Hepatocyte (in vitro differentiated cells): ENCODE measurements around the gene ADAMTS7. TPM values are rescaled to one million over a fixed set of nuclear protein-coding genes. Genes with fewer than 3 reads are reported as not detected.
"Not testable (repeated sequence)": the region's sequence is repeated elsewhere in the genome, so short reads cannot be mapped to it uniquely, and the experiment has no call there.

Experiments
- DNase-seq: peaks from one replicate; pipeline ENCODE4 v3.0.0-alpha.2; 2016; ENCODE audit warnings: low spot score
- H2AFZ ChIP-seq: fragments of 200-600 bp; sonication (generic); 2 replicates; pipeline ENCODE4 v1.6.0; 2016; ENCODE audit warnings: antibody characterized with exemption, mild to moderate bottlenecking
- H3K27ac ChIP-seq: fragments of 200-600 bp; sonication (generic); 2 replicates; pipeline ENCODE4 v1.5.1; 2016; ENCODE audit warnings: mild to moderate bottlenecking
- H3K27me3 ChIP-seq: fragments of 200-600 bp; sonication (generic); 2 replicates; pipeline ENCODE4 v1.6.1; 2016
- H3K36me3 ChIP-seq: fragments of 200-600 bp; sonication (generic); replicated peaks from 2 replicates; pipeline ENCODE4 v1.5.1; 2016; ENCODE audit warnings: low read depth; ENCODE audit not compliant: insufficient read depth
- H3K4me1 ChIP-seq: fragments of 200-600 bp; sonication (generic); 2 replicates; pipeline ENCODE4 v1.5.1; 2016; ENCODE audit warnings: mild to moderate bottlenecking, moderate library complexity; ENCODE audit not compliant: insufficient read depth
- H3K4me2 ChIP-seq: fragments of 200-600 bp; sonication (generic); 2 replicates; pipeline ENCODE4 v1.6.0; 2016
- H3K4me3 ChIP-seq: fragments of 200-600 bp; sonication (generic); 2 replicates; pipeline ENCODE4 v1.5.1; 2016; ENCODE audit warnings: mild to moderate bottlenecking
- H3K79me2 ChIP-seq: fragments of 200-600 bp; sonication (generic); 2 replicates; pipeline ENCODE4 v1.6.0; 2017; ENCODE audit warnings: mild to moderate bottlenecking
- H3K9me2 ChIP-seq: fragments of 200-600 bp; sonication (generic); replicated peaks from 2 replicates; pipeline ENCODE4 v1.6.0; 2017; ENCODE audit warnings: mild to moderate bottlenecking; ENCODE audit not compliant: insufficient read depth
- H3K9me3 ChIP-seq: fragments of 200-600 bp; sonication (generic); 2 replicates; pipeline ENCODE4 v1.5.1; 2016; ENCODE audit warnings: low read depth, mild to moderate bottlenecking
- H4K20me1 ChIP-seq: fragments of 200-600 bp; sonication (generic); 2 replicates; pipeline ENCODE4 v1.6.0; 2016; ENCODE audit warnings: mild to moderate bottlenecking; ENCODE audit not compliant: insufficient read depth, poor library complexity, severe bottlenecking
- EZH2 ChIP-seq: fragments of 200-600 bp; sonication (generic); IDR thresholded peaks from 2 replicates; pipeline ENCODE4 v1.6.1; 2016; ENCODE audit warnings: antibody characterized with exemption, mild to moderate bottlenecking, borderline replicate concordance
- EZH2phosphoT487 ChIP-seq: fragments of 200-600 bp; sonication (generic); IDR thresholded peaks from one replicate; pipeline ENCODE4 v1.6.1; 2018; ENCODE audit warnings: antibody characterized with exemption, mild to moderate bottlenecking, low read depth, moderate library complexity; ENCODE audit not compliant: unreplicated experiment, severe bottlenecking
- WGBS: methylation state at CpG from one replicate; pipeline ENCODE4 v1.1.6; 2016; ENCODE audit warnings: low lambda C conversion rate; ENCODE audit errors: missing lambda C conversion rate; 5-methylcytosine and 5-hydroxymethylcytosine counted together
- polyA plus RNA-seq: library from polyadenylated mRNA; unstranded; fragments of >200 nt; fragmentation: Nextera tagmentation; extraction: Ambion mirVana; gene quantifications from 2 replicates; pipeline ENCODE4 v1.2.1, GENCODE V29; 2016
- total RNA-seq: library from RNA; depleted of rRNA; stranded (reverse); fragments of >200 nt; gene quantifications from 2 replicates; pipeline ENCODE4 v1.2.3, GENCODE V29; 2014
- TF ChIP-seq, protein P1 (sequence below): fragments of 200-600 bp; sonication (generic); IDR thresholded peaks from 2 replicates; pipeline ENCODE4 v1.5.1; 2016; ENCODE audit warnings: antibody characterized with exemption, mild to moderate bottlenecking; ENCODE audit not compliant: poor library complexity

The ADAMTS7 gene
- total and polyA plus RNA-seq, 2 experiments from 2014 or later = 12.1 to 14.7 TPM

DNA sequence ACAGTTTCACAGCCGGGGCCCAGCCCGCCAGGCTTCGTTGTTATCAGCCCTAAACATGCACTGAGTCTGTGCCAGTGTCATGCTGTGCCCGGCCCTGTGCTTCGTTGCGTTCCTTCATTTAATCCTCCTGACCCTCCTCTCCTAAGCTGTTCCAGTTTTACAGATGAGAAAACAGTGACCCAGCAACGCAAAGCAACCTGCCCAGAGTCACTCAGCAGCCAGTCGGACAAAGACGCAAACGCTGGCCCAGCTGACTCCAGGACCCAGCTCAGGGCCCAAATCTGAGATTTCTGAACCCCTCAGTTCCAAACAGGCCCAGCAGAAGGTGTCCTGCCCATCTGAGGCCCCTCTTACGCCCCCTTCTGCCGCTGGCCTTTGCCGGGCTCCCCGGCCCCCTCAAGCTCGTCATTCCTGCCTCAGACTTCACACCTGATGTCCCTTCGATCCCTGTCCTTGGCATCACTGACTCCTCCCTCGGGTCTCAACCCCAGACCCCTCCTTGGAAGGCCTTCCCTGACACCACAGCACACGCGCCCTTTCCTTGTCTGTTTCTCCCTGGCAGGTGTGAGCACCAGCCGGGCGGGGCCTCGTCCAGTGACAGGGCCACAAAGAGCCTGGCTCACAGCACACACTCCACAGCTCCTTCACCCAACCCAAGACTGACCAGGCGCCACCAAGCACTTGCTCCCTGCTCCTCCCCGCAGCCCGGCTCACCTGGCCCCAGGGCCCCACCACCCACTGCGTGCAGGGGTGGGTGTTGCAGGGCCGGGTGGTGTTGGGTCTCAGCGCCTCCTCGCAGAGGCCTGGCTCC is 48.1 kb downstream of the ADAMTS7 start:
- Histone ChIP-seq H3K4me1 (no peaks in the 10 kb centered on the region), H3K4me3 (no peak overlapping the region), H4K20me1 (no peaks in the 10 kb centered on the region), H3K9me3 (no peaks in the 10 kb centered on the region), H3K9me2 (no peaks in the 10 kb centered on the region), H3K4me2 (no peak overlapping the region), H3K79me2 (no peaks in the 10 kb centered on the region), H3K27ac (no peak overlapping the region), H3K27me3 (no peaks in the 10 kb centered on the region), H2AFZ (no peak overlapping the region), H3K36me3 (no peaks in the 10 kb centered on the region)
- DNase-seq = no peak
- WGBS = 96% methylated on average over 27 of the region's 29 CpGs
- TF ChIP-seq EZH2 (no peak), EZH2phosphoT487 (no peak)
- TF ChIP-seq, protein P1, sequence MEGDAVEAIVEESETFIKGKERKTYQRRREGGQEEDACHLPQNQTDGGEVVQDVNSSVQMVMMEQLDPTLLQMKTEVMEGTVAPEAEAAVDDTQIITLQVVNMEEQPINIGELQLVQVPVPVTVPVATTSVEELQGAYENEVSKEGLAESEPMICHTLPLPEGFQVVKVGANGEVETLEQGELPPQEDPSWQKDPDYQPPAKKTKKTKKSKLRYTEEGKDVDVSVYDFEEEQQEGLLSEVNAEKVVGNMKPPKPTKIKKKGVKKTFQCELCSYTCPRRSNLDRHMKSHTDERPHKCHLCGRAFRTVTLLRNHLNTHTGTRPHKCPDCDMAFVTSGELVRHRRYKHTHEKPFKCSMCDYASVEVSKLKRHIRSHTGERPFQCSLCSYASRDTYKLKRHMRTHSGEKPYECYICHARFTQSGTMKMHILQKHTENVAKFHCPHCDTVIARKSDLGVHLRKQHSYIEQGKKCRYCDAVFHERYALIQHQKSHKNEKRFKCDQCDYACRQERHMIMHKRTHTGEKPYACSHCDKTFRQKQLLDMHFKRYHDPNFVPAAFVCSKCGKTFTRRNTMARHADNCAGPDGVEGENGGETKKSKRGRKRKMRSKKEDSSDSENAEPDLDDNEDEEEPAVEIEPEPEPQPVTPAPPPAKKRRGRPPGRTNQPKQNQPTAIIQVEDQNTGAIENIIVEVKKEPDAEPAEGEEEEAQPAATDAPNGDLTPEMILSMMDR = no peak

DNA sequence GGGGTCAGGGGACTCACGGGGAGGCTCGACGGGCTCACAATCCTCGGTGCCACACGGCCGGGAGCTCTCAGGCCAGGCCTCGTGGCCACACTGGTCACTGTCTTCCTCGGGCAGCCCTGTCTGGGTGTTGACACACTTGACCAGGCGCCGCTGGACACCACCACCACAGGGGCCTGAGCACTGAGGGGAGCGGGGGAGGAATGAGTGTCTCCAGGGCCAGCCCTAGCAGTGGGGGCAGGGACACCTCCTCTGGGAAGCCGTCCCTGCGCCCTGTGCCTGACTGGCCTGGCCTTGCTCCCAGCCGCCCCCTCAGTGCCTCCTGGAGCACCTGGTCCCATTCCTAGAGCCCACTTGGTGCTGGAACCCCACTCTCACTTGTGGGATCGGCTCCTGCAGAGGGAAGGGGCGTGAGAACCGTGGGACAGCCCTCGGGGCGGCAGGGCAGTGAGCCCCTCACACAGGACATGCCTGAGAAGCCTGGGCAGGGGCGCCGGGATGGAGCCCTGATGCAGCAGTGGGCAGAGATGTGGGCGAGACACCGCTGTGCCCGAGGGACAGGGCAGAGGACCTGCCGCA is 48.8 kb downstream of the ADAMTS7 start:
- not testable (repeated sequence) for H3K4me3 ChIP-seq, H2AFZ ChIP-seq, H3K27ac ChIP-seq, H3K4me2 ChIP-seq, H3K9me2 ChIP-seq, DNase-seq, H4K20me1 ChIP-seq, H3K9me3 ChIP-seq, H3K79me2 ChIP-seq, H3K36me3 ChIP-seq, H3K4me1 ChIP-seq, H3K27me3 ChIP-seq
- 92% methylated on average over 21 of the region's 25 CpGs for WGBS

DNA sequence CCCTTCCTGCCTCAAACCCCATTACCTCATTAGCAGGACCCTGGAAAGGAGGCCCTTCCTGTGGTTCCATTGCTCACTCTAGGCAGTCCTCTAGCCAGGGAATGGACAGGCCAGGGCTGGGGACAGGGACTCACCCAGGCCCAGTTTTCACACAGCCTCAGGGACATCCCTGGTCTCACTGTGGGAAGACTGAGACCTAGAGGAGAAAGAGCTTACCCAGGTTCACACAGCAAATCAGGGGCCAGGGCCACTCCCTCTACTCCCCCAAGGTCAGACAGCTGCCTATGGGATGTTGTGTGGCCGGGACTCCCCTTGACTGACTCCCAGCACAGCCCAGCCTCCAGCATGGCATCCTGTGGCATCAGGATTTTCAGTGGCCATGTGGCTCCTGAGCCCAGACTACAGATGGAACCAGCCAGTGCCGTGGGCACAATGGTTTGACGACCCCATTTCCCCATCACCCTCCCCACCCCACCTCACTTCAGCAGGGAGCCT is 49.3 kb downstream of the ADAMTS7 start:
- Histone ChIP-seq H3K4me2 (no peak overlapping the region), H3K9me2 (no peaks in the 10 kb centered on the region), H3K27ac (no peak overlapping the region), H3K4me3 (no peak overlapping the region), H3K36me3 (no peaks in the 10 kb centered on the region), H3K4me1 (no peaks in the 10 kb centered on the region), H3K79me2 (no peaks in the 10 kb centered on the region), H3K27me3 (no peaks in the 10 kb centered on the region), H2AFZ (no peak overlapping the region), H4K20me1 (no peaks in the 10 kb centered on the region), H3K9me3 (no peaks in the 10 kb centered on the region)
- TF ChIP-seq, protein P1 = no peak
- TF ChIP-seq EZH2 = no peak
- no peak for TF ChIP-seq EZH2phosphoT487
- WGBS = 88% methylated on average over 3 of the region's 3 CpGs
- DNase-seq = no peak

DNA sequence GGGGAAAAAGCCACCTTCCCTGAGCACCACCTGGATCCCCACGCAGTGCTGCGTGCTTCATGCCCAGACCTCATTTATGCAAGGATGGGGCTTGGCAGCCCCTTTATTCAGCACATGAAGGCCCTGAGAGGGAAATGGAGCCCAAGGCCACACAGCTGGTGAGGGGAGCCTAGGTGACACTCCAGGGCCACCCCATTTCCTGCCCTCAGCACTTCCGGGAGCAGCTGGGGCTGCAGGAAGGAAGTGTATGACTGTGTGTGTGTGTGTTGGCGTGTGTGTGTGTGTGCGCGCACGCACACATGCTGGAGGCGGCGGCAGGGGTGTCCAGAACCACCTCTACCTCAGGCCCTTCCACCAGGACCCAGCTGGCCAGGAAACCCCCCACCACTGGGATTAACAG is 49.8 kb downstream of the ADAMTS7 start:
- not testable (repeated sequence) for H3K9me3 ChIP-seq, H4K20me1 ChIP-seq, H2AFZ ChIP-seq, H3K27me3 ChIP-seq, H3K4me3 ChIP-seq, H3K79me2 ChIP-seq, H3K4me2 ChIP-seq, DNase-seq, H3K27ac ChIP-seq, H3K4me1 ChIP-seq, H3K9me2 ChIP-seq, H3K36me3 ChIP-seq
- 88% methylated on average over 9 of the region's 9 CpGs for WGBS
